ENCODE results near the gene CAMK4.

- TF ChIP-seq CTCF (IDR thresholded peaks at IDR 0.05; ENCODE audit: low read depth, low read length, poor library complexity, severe bottlenecking) (no peak), EZH2phosphoT487 (IDR thresholded peaks at IDR 0.05; ENCODE audit: borderline replicate concordance, low read length) (no peak)
Measured at GRCh38 chr5:111183064-111183463, 41.1 kb upstream of the CAMK4 start.
